Panc1 (cell line): ENCODE results near the gene PTPRJ.

Experiments
- POLR2AphosphoS5 ChIP-seq: IDR thresholded peaks from 2 replicates; pipeline ENCODE4 v1.6.1; 2012; ENCODE audit warnings: mild to moderate bottlenecking, low read depth, low read length, moderate library complexity
- SIN3A ChIP-seq: IDR thresholded peaks from 2 replicates; pipeline ENCODE4 v1.6.1; 2012; ENCODE audit warnings: low read depth, mild to moderate bottlenecking, low read length, moderate library complexity, borderline replicate concordance; ENCODE audit not compliant: insufficient read depth
- TCF7L2 ChIP-seq: IDR thresholded peaks from 2 replicates; pipeline ENCODE4 v1.6.1; 2011; ENCODE audit warnings: mild to moderate bottlenecking, low read depth, low read length, inconsistent platforms
- TF ChIP-seq, protein P1 (sequence below): fragments of 450-650 bp; IDR thresholded peaks from 2 replicates; pipeline ENCODE4 v1.5.1; 2017; ENCODE audit warnings: mild to moderate bottlenecking

DNA sequence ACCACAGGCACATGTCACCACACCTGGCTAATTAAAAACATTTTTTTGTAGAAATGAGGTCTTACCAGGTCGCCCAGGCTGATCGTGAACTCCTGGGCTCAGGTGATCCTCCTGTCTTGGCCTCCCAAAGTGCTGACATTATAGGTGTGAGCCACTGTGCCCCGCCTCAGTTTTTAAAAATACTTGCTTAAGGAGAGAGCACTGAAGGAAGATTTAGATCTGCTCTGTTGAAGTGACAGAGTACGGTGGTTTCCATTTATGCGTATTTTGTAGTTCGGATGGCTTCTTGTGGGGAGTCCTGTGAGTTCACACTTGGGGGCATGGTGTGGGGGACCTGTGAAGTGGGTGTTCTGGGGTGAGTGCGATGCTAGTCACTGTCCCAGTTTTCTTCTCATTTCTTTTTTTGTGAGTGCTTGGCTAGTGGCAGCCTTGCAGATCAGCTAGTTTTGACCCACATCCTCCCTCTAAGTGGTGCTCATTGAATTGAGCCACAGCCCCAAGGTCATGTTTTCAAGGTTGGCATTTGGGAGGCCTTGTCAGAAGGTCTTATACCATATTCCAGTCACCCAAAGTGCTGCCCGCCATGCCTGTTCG lies 31.5 kb downstream of the PTPRJ start:
- no peak for TF ChIP-seq POLR2AphosphoS5
- TF ChIP-seq, protein P1, sequence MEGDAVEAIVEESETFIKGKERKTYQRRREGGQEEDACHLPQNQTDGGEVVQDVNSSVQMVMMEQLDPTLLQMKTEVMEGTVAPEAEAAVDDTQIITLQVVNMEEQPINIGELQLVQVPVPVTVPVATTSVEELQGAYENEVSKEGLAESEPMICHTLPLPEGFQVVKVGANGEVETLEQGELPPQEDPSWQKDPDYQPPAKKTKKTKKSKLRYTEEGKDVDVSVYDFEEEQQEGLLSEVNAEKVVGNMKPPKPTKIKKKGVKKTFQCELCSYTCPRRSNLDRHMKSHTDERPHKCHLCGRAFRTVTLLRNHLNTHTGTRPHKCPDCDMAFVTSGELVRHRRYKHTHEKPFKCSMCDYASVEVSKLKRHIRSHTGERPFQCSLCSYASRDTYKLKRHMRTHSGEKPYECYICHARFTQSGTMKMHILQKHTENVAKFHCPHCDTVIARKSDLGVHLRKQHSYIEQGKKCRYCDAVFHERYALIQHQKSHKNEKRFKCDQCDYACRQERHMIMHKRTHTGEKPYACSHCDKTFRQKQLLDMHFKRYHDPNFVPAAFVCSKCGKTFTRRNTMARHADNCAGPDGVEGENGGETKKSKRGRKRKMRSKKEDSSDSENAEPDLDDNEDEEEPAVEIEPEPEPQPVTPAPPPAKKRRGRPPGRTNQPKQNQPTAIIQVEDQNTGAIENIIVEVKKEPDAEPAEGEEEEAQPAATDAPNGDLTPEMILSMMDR, result no peak
- no peak for TF ChIP-seq TCF7L2
- TF ChIP-seq SIN3A, result no peak
